GM12878 (cell line): ENCODE results near the gene FFAR2. TPM values are rescaled to one million over a fixed set of nuclear protein-coding genes. Genes with fewer than 3 reads are reported as not detected.

Experiments
- ATAC-seq: fragments of 200-7000 bp; cut with Tn5 transposase; 3 replicates; pipeline ENCODE4 v1.9.1; 2020; ENCODE audit warnings: mild to moderate bottlenecking, moderate library complexity
- BruUV-seq: library from RNA; stranded (reverse); fragments of 400-500 nt; replicated peaks from 2 replicates; lab custom pipeline; 2021; lab: Mats Ljungman, UMichigan
- CTCF ChIA-PET: fragments of 300-600 bp; sonication (Branson Sonifier 250); formaldehyde crosslinking; extraction: SDS; loops from one replicate; lab custom pipeline; 2021; ENCODE audit warnings: inconsistent platforms; lab: Yijun Ruan, JAX
- POLR2A ChIA-PET: fragments of 350-600 bp; formaldehyde crosslinking; extraction: SDS; loops from one replicate; lab custom pipeline; 2021; ENCODE audit warnings: inconsistent platforms; lab: Charles Lee
- RAD21 ChIA-PET: fragments of 300-600 bp; sonication (Branson Sonifier 250); formaldehyde crosslinking; loops from one replicate; lab custom pipeline; 2023; ENCODE audit warnings: antibody characterized with exemption; ENCODE audit not compliant: unreplicated experiment; lab: Charles Lee
- SMC1A ChIA-PET: fragments of 300-600 bp; sonication (Branson Sonifier 250); formaldehyde crosslinking; loops from one replicate; lab custom pipeline; 2023; ENCODE audit not compliant: unreplicated experiment, uncharacterized antibody; lab: Charles Lee
- DNase-seq: peaks from one replicate; pipeline ENCODE4 v3.0.0-alpha.2; 2011; ENCODE audit warnings: low read depth, low spot score
- FAIRE-seq: peaks from 3 replicates; lab custom pipeline; 2011; peaks lifted over from hg19 to GRCh38; lab: Jason Lieb, UNC
- H2AFZ ChIP-seq: 2 replicates; pipeline ENCODE4 v1.6.0; 2011; ENCODE audit warnings: low read depth, low read length, control low read depth; ENCODE audit not compliant: control insufficient read depth
- H3K27ac ChIP-seq: 2 replicates; pipeline ENCODE4 v1.5.1; 2011; ENCODE audit warnings: control low read depth; ENCODE audit not compliant: control insufficient read depth, insufficient read depth
- H3K27me3 ChIP-seq, 2 experiments: replicated peaks in 1 of 2; 2 replicates each; pipeline versions ENCODE4 v1.6.0 to v1.6.1; 2011; ENCODE audit warnings: low read length in 1 of 2; ENCODE audit not compliant: control insufficient read depth in 2 of 2, insufficient read depth in 2 of 2
- H3K36me3 ChIP-seq, 2 experiments: 2 replicates each; pipeline ENCODE4 v1.5.1; 2011; ENCODE audit warnings: low read length in 1 of 2; ENCODE audit not compliant: control insufficient read depth in 2 of 2, insufficient read depth in 2 of 2
- H3K4me1 ChIP-seq: 2 replicates; pipeline ENCODE4 v1.6.1; 2011; ENCODE audit warnings: mild to moderate bottlenecking, low read length, moderate library complexity, mixed read lengths; ENCODE audit not compliant: control insufficient read depth, insufficient read depth
- H3K4me2 ChIP-seq: 2 replicates; pipeline ENCODE4 v1.6.0; 2011; ENCODE audit warnings: control low read depth; ENCODE audit not compliant: control insufficient read depth, insufficient read depth
- H3K4me3 ChIP-seq: fragments of 200-600 bp; sonication (generic); 2 replicates; pipeline ENCODE4 v1.5.1; 2016
- H3K79me2 ChIP-seq: 2 replicates; pipeline ENCODE4 v1.6.0; 2011; ENCODE audit warnings: low read length; ENCODE audit not compliant: control insufficient read depth, insufficient read depth
- H3K9ac ChIP-seq: 2 replicates; pipeline ENCODE4 v1.8.0; 2011; ENCODE audit warnings: low read length, control low read depth, mixed read lengths; ENCODE audit not compliant: control insufficient read depth, insufficient read depth
- H3K9me3 ChIP-seq: replicated peaks from 3 replicates; pipeline ENCODE4 v1.5.1; 2011; ENCODE audit warnings: mild to moderate bottlenecking, low read length; ENCODE audit not compliant: control insufficient read depth, insufficient read depth
- H4K20me1 ChIP-seq: 2 replicates; pipeline ENCODE4 v1.6.0; 2011; ENCODE audit not compliant: control insufficient read depth, insufficient read depth
- CHD4 ChIP-seq: fragments of 200-600 bp; sonication (generic); IDR thresholded peaks from 2 replicates; pipeline ENCODE4 v1.6.1; 2016; ENCODE audit warnings: mild to moderate bottlenecking
- EGR1 ChIP-seq, 2 experiments: IDR thresholded peaks; 1 replicate in 1 of 2; 2 replicates in 1 of 2; pipeline ENCODE4 v1.6.1; 2011 to 2012; ENCODE audit warnings: low read depth in 2 of 2, low read length in 2 of 2, borderline replicate concordance in 1 of 2, mild to moderate bottlenecking in 1 of 2, moderate library complexity in 1 of 2
- KAT2A ChIP-seq: conservative IDR thresholded peaks from 2 replicates; pipeline ENCODE4 v1.6.1; 2011; ENCODE audit warnings: low read depth, low read length; ENCODE audit not compliant: control insufficient read depth
- MXI1 ChIP-seq: fragments of 150-350 bp; IDR thresholded peaks from 2 replicates; pipeline ENCODE4 v1.6.1; 2011; ENCODE audit warnings: low read depth, mild to moderate bottlenecking, inconsistent platforms, low read length, improper control_type of control experiment
- SIX5 ChIP-seq: IDR thresholded peaks from 2 replicates; pipeline ENCODE4 v1.6.1; 2011; ENCODE audit warnings: mild to moderate bottlenecking, low read depth, low read length, moderate library complexity; ENCODE audit not compliant: severe bottlenecking
- SMAD1 ChIP-seq: fragments of 450-650 bp; IDR thresholded peaks from 2 replicates; pipeline ENCODE4 v1.6.1; 2018; ENCODE audit warnings: mild to moderate bottlenecking, low read depth; ENCODE audit not compliant: partially characterized antibody
- SMARCA5 ChIP-seq: fragments of 450-650 bp; IDR thresholded peaks from 2 replicates; pipeline ENCODE4 v1.6.1; 2017; ENCODE audit warnings: mild to moderate bottlenecking
- WRNIP1 ChIP-seq: IDR thresholded peaks from 2 replicates; pipeline ENCODE4 v1.6.1; 2011; ENCODE audit warnings: low read depth, low read length, improper control_type of control experiment, borderline replicate concordance
- ZNF217 ChIP-seq: fragments of 450-650 bp; IDR thresholded peaks from 2 replicates; pipeline ENCODE4 v1.6.1; 2017; ENCODE audit warnings: antibody characterized with exemption, mild to moderate bottlenecking
- whole genome bisulfite sequencing: methylation state at CpG from one replicate; pipeline ENCODE4 v1.1.6; 2016; ENCODE audit warnings: low lambda C conversion rate; ENCODE audit not compliant: insufficient replicate concordance, insufficient coverage; ENCODE audit errors: missing lambda C conversion rate; 5-methylcytosine and 5-hydroxymethylcytosine counted together
- in situ Hi-C: fragments of 300-500 bp; cut with MboI; formaldehyde crosslinking; loops from 9 replicates; pipeline ENCODE4 v1.14.3; 2018; ENCODE audit warnings: mixed read lengths
- intact Hi-C: fragments of 100-400 bp; cut with micrococcal nuclease; formaldehyde crosslinking; loops from one replicate; pipeline ENCODE4 v1.14.2; 2022; ENCODE audit not compliant: unreplicated experiment
- polyA plus RNA-seq, 11 experiments: library from polyadenylated mRNA; depleted of rRNA in 4 of 11; unstranded in 6 of 11; stranded (reverse) in 5 of 11; fragments of >200 nt; fragmentation: Nextera tagmentation in 4 of 11; fragmentation: Illumina TruSeq in 1 of 11; extraction: Ambion mirVana in 4 of 11; extraction: Trizol in 1 of 11; gene quantifications; 1 replicate in 1 of 11; 2 replicates in 10 of 11; pipeline versions ENCODE4 v1.2.1 to v1.2.3, GENCODE V29; 2011 to 2016; ENCODE audit warnings: inconsistent platforms in 2 of 11, missing spikeins in 2 of 11, low read depth in 1 of 11
- total RNA-seq, 4 experiments: library from RNA; depleted of rRNA in 3 of 4; stranded (reverse); fragments of >200 nt in 3 of 4; fragmentation: Illumina TruSeq in 1 of 4; extraction: Trizol in 1 of 4; gene quantifications; 2 replicates each; pipeline versions ENCODE4 v1.2.1 to v1.2.3, GENCODE V29; 2013 to 2021
- TF ChIP-seq, protein P1 (sequence below): fragments of 450-650 bp; IDR thresholded peaks from 2 replicates; pipeline ENCODE4 v1.6.1; 2017; ENCODE audit warnings: mild to moderate bottlenecking
- TF ChIP-seq, protein P2 (sequence below): IDR thresholded peaks from 2 replicates; pipeline ENCODE4 v1.6.1; 2011; ENCODE audit warnings: low read depth, mild to moderate bottlenecking, low read length, moderate library complexity, borderline replicate concordance; ENCODE audit errors: extremely low read depth
- TF ChIP-seq, protein P3 (sequence below): fragments of 150-350 bp; IDR thresholded peaks from 2 replicates; pipeline ENCODE4 v1.6.1; 2014; ENCODE audit warnings: mild to moderate bottlenecking, low read depth, low read length
- TF ChIP-seq, protein P4 (sequence below): fragments of 150-350 bp; IDR thresholded peaks from 2 replicates; pipeline ENCODE4 v1.6.1; 2016; ENCODE audit warnings: low read depth, low read length

FFAR2 gene
- total and polyA plus RNA-seq, 10 of the 15 experiments (the other 5 are each of a cell fraction or from before 2014, with no cell fraction given): 0.05 to 4.0 (median 2.1) TPM

DNA sequence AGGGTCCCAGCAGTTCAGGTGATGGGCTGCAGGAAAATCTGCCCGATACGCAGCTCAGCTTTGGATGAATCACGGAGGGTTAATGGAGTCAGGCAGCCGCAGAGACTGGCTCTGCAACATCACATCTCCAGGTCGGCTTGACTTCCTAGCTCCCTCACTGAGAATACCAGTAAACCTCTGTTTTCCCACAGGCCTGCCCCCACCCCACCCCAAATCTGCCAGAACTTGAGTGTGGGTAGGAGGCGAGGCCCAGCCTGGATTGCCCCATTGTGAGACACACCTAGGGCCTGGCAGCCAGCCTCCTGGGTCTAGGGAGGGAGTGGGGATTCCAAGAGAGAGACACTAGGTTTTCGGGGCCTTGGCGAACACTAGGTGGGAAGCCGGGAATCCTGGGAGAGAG is 45.9 kb downstream of the FFAR2 start:
- no peak for ATAC-seq
- no peak for FAIRE-seq
- H3K36me3 ChIP-seq: no peaks in the 10 kb centered on the region
- ChIA-PET CTCF (interaction anchor here (0.6 to 7.2 kb wide), 4 partner anchors 14 to 139 kb away, joined by 3 to 111 read pairs (median 46); no protein-coding TSS in a partner anchor), RAD21 (interaction anchor here (1.4 to 2.5 kb wide), 3 partner anchors 141 to 353 kb away, joined by 3 to 8 read pairs (median 4); partner anchors contain the start of gene FFAR1), POLR2A (interaction anchor here (0.9 kb wide), 1 partner anchor 14 kb away, joined by 3 read pairs; no protein-coding TSS in a partner anchor), SMC1A (interaction anchor here (0.8 to 3.1 kb wide), 4 partner anchors 9 to 54 kb away, joined by 3 to 29 read pairs (median 10); no protein-coding TSS in a partner anchor)
- H3K4me3 ChIP-seq: no peak overlapping the region
- intact Hi-C loops (loop anchor here (2.0 to 10.0 kb wide), 2 partner anchors 25 to 229 kb away; partner anchors contain the start of gene USF2), in situ Hi-C loops (no loop called here)
- H3K27ac ChIP-seq: no peak overlapping the region
- H3K9me3 ChIP-seq: no peaks in the 10 kb centered on the region
- no peaks in the 10 kb centered on the region for H4K20me1 ChIP-seq
- 73% methylated on average over 9 of the region's 9 CpGs for WGBS
- DNase-seq: no peak
- H3K4me2 ChIP-seq: no peak overlapping the region
- no TSS peak for BruUV-seq
- peaks cover 9% of the 10 kb centered on the region for H3K4me1 ChIP-seq
- H3K79me2 ChIP-seq: no peaks in the 10 kb centered on the region
- H3K27me3 ChIP-seq: peaks cover 0 to 2% of the 10 kb centered on the region in 2 experiments; a peak in 1 of 4 replicates
- TF ChIP-seq, protein P1, sequence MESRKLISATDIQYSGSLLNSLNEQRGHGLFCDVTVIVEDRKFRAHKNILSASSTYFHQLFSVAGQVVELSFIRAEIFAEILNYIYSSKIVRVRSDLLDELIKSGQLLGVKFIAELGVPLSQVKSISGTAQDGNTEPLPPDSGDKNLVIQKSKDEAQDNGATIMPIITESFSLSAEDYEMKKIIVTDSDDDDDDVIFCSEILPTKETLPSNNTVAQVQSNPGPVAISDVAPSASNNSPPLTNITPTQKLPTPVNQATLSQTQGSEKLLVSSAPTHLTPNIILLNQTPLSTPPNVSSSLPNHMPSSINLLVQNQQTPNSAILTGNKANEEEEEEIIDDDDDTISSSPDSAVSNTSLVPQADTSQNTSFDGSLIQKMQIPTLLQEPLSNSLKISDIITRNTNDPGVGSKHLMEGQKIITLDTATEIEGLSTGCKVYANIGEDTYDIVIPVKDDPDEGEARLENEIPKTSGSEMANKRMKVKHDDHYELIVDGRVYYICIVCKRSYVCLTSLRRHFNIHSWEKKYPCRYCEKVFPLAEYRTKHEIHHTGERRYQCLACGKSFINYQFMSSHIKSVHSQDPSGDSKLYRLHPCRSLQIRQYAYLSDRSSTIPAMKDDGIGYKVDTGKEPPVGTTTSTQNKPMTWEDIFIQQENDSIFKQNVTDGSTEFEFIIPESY: no peak
- no peak for TF ChIP-seq EGR1 (IDR thresholded peaks at IDR 0.05; ENCODE audit: borderline replicate concordance in 1 of 2, low read depth in 2 of 2, low read length in 2 of 2)
- TF ChIP-seq, protein P2, sequence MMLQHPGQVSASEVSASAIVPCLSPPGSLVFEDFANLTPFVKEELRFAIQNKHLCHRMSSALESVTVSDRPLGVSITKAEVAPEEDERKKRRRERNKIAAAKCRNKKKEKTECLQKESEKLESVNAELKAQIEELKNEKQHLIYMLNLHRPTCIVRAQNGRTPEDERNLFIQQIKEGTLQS: no peak
- TF ChIP-seq WRNIP1: no peak
- no peak for TF ChIP-seq SMARCA5
- no peak for TF ChIP-seq CHD4
- no peak for TF ChIP-seq ZNF217
- TF ChIP-seq, protein P3, sequence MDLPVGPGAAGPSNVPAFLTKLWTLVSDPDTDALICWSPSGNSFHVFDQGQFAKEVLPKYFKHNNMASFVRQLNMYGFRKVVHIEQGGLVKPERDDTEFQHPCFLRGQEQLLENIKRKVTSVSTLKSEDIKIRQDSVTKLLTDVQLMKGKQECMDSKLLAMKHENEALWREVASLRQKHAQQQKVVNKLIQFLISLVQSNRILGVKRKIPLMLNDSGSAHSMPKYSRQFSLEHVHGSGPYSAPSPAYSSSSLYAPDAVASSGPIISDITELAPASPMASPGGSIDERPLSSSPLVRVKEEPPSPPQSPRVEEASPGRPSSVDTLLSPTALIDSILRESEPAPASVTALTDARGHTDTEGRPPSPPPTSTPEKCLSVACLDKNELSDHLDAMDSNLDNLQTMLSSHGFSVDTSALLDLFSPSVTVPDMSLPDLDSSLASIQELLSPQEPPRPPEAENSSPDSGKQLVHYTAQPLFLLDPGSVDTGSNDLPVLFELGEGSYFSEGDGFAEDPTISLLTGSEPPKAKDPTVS: no peak
- no peak for TF ChIP-seq KAT2A
- TF ChIP-seq MXI1: no peak
- no peak for TF ChIP-seq SMAD1
- no peak for TF ChIP-seq SIX5
- TF ChIP-seq, protein P4, sequence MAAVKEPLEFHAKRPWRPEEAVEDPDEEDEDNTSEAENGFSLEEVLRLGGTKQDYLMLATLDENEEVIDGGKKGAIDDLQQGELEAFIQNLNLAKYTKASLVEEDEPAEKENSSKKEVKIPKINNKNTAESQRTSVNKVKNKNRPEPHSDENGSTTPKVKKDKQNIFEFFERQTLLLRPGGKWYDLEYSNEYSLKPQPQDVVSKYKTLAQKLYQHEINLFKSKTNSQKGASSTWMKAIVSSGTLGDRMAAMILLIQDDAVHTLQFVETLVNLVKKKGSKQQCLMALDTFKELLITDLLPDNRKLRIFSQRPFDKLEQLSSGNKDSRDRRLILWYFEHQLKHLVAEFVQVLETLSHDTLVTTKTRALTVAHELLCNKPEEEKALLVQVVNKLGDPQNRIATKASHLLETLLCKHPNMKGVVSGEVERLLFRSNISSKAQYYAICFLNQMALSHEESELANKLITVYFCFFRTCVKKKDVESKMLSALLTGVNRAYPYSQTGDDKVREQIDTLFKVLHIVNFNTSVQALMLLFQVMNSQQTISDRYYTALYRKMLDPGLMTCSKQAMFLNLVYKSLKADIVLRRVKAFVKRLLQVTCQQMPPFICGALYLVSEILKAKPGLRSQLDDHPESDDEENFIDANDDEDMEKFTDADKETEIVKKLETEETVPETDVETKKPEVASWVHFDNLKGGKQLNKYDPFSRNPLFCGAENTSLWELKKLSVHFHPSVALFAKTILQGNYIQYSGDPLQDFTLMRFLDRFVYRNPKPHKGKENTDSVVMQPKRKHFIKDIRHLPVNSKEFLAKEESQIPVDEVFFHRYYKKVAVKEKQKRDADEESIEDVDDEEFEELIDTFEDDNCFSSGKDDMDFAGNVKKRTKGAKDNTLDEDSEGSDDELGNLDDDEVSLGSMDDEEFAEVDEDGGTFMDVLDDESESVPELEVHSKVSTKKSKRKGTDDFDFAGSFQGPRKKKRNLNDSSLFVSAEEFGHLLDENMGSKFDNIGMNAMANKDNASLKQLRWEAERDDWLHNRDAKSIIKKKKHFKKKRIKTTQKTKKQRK: no peak
- H2AFZ ChIP-seq: no peak overlapping the region
- H3K9ac ChIP-seq: no peak overlapping the region
